Omental fat pad (tissue), 4 donors: ENCODE measurements around the gene AGRN. TPM values are rescaled to one million over a fixed set of nuclear protein-coding genes. Genes with fewer than 3 reads are reported as not detected.
"Not testable (repeated sequence)": the region's sequence is repeated elsewhere in the genome, so short reads cannot be mapped to it uniquely, and the experiment has no call there.

ENCODE experiments used
- ATAC-seq: fragments of 150-250 bp; one replicate; pipeline ENCODE4 v1.9.1; 2016; ENCODE audit warnings: mild to moderate bottlenecking, moderate library complexity; ENCODE audit not compliant: low FRiP score
- DNase-seq: peaks from one replicate; pipeline ENCODE4 v3.0.0-alpha.2; 2019; ENCODE audit warnings: low spot score
- CTCF ChIP-seq, 3 donors: fragments of 450-650 bp; IDR thresholded peaks; one replicate each; pipeline ENCODE4 v1.5.1; 2016 to 2017; ENCODE audit warnings: antibody characterized with exemption in 3 of 3, mild to moderate bottlenecking in 3 of 3, moderate library complexity in 2 of 3
- total RNA-seq, 4 donors: library from RNA; depleted of rRNA; stranded (reverse); fragments of >200 nt; gene quantifications; one replicate each; pipeline ENCODE4 v1.1.0, GENCODE V29; 2016

Gene AGRN
- total RNA-seq, 4 donors from 2014 or later, result 17.2 to 42.3 (median 22.6) TPM

GRCh38 chr1:1063945-1064831, 44.3 kb downstream of the AGRN start:
- DNase-seq (peak; percentile 66), ATAC-seq (peak; percentile 80)

GRCh38 chr1:1065265-1065939, 45.5 kb downstream of the AGRN start:
- no peak for TF ChIP-seq CTCF (IDR thresholded peaks at IDR 0.05)
- no peak for ATAC-seq
- DNase-seq, result no peak

More at GRCh38 chr1:1063945-1064831, 44.3 kb downstream of the AGRN start:
- peak in 1 of 3 donors; percentile 32 for TF ChIP-seq CTCF (IDR thresholded peaks at IDR 0.05)

- DNase-seq, ATAC-seq: not testable (repeated sequence)
These were observed 46.0 kb downstream of the AGRN start for GRCh38 chr1:1065940-1066304.

GRCh38 chr1:1066403-1067283, 46.7 kb downstream of the AGRN start:
- no peak for TF ChIP-seq CTCF (IDR thresholded peaks at IDR 0.05)
- ATAC-seq (no peak), DNase-seq (no peak)

GRCh38 chr1:1067284-1067859, 47.5 kb downstream of the AGRN start:
- TF ChIP-seq CTCF (IDR thresholded peaks at IDR 0.05), result no peak
- DNase-seq (no peak), ATAC-seq (no peak)

GRCh38 chr1:1067860-1068516, 48.1 kb downstream of the AGRN start:
- ATAC-seq (no peak), DNase-seq (no peak)
- no peak for TF ChIP-seq CTCF (IDR thresholded peaks at IDR 0.05)
